ENCODE results near the gene SDR9C7. TPM values are rescaled to one million over a fixed set of nuclear protein-coding genes. Genes with fewer than 3 reads are reported as not detected.
A peak's percentile ranks its signal among the peaks of the same experiment; 100 is the strongest.
"Not testable (repeated sequence)": the region's sequence is repeated elsewhere in the genome, so short reads cannot be mapped to it uniquely, and the experiment has no call there.

The SDR9C7 gene
- total RNA-seq: under 1 TPM in 4 of 8 experiments, not detected in 4; 0.18 to 0.24 (median 0.23) TPM

DNA sequence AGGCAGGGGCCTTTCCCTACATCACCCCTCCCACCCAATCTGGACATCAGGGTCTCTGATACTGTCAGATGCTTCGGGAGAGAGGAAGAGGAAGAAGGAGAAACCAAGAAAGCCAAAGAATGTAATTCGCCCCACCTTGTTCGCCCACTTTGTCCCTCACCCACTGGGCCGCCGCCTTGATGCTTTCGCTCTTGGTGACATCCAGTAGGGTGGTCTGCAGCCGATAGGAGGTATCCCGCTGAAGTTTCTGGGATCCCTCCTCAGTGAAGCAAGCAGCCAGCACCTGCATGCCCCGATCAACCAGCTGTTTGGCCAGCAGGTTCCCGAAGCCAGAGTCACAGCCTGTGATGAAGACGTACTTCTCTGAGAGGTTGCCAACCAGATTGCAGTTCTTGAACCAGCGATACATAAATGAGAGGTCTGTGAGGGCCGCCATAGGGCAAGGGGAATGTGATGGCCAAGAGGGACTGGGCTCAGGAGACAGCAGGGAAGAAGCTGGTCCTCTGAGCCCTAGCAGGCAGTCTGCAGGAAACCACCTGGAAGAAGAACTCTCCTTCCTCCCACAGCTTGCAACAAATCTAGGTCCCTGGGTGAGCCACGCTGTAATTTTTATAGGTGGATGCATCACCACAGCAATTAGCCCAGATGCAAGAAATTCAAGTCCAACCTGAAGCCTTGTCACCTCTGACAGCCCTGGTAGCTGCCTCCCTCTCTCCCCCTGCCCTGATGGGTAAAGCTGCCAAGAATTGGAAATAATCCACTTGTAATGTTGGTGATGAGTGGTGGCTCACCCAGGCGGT lies at the start of gene SDR9C7:
TSS of gene SDR9C7 (minus strand) at position 583 of the 800 bp plus-strand sequence. CDS start at position 436, 147 bp downstream.
- 50 to 100% (median 88%) methylated on average over 2 to 11 of the region's 15 CpGs; no CpG with 5 or more reads in 3 of the 10 experiments for WGBS, 10 experiments
- ATAC-seq (replicated peaks in 6 of 8): no peak
- in situ Hi-C loops (cut with MboI; ENCODE audit: low pct_unique_long_range_greater_than_20kb in 2 of 9, low sequenced_read_pairs in 9 of 9, unreplicated experiment in 9 of 9): no loop called here

DNA sequence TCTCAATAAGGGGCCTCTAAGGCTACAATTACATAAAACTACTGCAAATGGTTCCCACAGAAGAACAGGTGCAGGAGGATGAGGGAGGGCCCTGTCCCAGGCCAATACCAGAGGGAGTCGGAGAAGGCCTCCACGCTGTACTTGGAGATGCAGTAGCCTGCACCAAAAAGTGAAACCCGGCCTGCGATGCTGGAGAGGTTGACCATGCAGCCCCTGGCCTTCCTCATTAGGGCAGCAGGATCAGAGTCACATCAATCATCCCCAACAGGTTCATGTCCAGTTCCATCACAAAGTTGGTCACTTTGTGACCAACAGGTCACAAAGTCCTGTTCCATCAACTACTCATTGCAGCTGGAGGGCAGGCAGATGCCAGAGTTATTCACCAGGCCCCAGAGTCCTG lies 49.2 kb upstream of the SDR9C7 start:
- in situ Hi-C loops (cut with MboI; ENCODE audit: low pct_unique_long_range_greater_than_20kb in 2 of 9, low sequenced_read_pairs in 9 of 9, unreplicated experiment in 9 of 9): loop anchor here in 4 of 9 experiments (10.0 to 25.0 kb wide), 5 partner anchors 149 to 471 kb away; partner anchors contain the start of genes HSD17B6 (in 2 of the 4), PRIM1 (in 2 of the 4) and RBMS2 (in 1 of the 4)
- 0 to 50% methylated on average over 1 to 2 of the region's 4 CpGs; no CpG with 5 or more reads in 8 of the 10 experiments for WGBS, 10 experiments
- ATAC-seq (replicated peaks in 6 of 8): no peak
- H3K4me3 ChIP-seq: no peak overlapping the region
- H3K4me1 ChIP-seq (replicated peaks in 1 of 2): no peaks in the 10 kb centered on the region
- H3K27ac ChIP-seq: no peak overlapping the region

More for the DNA sequence above, at the start of gene SDR9C7:
- Histone ChIP-seq H3K4me1 (replicated peaks in 1 of 2) (peaks cover 0 to 4% of the 10 kb centered on the region in 2 donors), H3K4me3 (no peak within 1 kb of the TSS), H3K27ac (no peak within 1 kb of the TSS)

DNA sequence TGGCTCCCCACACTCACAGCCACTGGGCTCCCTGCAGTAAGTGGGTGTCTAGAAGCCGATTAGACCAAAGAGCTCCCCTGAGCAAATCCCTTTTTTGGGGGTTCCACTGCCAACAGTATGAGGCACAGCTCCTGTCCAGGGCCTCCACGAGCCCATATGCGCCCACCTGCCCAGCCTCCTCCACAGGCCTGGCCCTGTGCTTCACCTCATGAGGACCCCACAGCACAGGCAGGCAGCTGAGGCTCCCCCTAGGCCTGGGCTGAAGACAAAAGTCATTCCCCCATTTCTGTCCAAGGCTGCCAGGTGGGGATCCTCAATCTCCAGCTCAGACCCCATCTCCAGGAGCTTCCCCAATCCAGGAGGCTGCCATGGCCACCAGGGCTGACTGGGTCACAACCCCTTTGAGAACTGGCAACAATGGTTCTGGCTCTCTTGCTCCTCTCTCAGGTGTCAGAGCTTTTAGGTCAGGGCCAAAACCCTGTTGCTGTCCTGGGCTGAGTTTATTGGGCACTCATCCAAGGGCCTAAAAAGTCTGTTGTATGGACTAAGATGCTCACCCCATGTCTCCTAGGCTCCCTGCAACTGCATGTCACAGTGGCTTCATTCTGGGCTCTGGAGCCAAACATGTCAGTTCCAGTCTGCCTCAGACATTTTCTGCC lies 48.5 kb upstream of the SDR9C7 start:
- in situ Hi-C loops (cut with MboI; ENCODE audit: low pct_unique_long_range_greater_than_20kb in 2 of 9, low sequenced_read_pairs in 9 of 9, unreplicated experiment in 9 of 9): loop anchor here in 4 of 9 experiments (10.0 to 25.0 kb wide), 5 partner anchors 148 to 470 kb away; partner anchors contain the start of genes HSD17B6 (in 2 of the 4), PRIM1 (in 2 of the 4) and RBMS2 (in 1 of the 4)
- H3K4me1 ChIP-seq (replicated peaks in 1 of 2); ATAC-seq (replicated peaks in 6 of 8): not testable (repeated sequence)

DNA sequence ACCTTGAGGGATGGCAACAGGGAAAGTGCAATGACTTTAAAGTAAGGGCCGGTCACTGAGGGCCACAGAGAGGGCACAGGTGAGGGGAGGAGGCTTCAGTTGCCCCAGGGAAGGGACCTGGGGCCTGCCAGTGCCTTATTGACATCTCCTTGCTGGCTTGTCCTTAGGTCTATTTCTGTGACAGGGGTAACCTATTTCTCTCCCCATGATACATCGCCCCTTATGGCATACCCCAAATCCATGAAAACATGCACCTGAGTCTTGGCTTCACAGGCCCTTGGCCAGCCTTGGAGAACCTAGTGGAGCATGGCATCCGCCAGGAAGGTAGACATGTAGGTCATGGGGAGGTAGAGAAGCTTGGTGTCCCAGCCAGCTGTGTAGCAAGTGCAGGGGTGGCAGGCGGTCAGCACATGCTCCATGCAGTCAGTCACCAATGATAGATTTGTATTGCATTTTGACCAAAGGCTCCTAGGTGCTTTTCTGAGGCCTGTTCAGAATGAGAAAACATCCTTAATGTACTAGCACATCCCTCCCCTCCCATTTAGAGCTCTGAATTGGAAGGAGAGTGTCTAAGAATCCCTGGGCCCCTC lies 46.8 kb upstream of the SDR9C7 start:
- in situ Hi-C loops (cut with MboI; ENCODE audit: low pct_unique_long_range_greater_than_20kb in 2 of 9, low sequenced_read_pairs in 9 of 9, unreplicated experiment in 9 of 9): loop anchor here in 4 of 9 experiments (10.0 to 25.0 kb wide), 5 partner anchors 146 to 469 kb away; partner anchors contain the start of genes HSD17B6 (in 2 of the 4), PRIM1 (in 2 of the 4) and RBMS2 (in 1 of the 4)

More for the DNA sequence above, 48.5 kb upstream of the SDR9C7 start:
- no CpG with 5 or more reads among the region's 3 CpGs for WGBS, 10 experiments
- not testable (repeated sequence) for H3K4me3 ChIP-seq, H3K27ac ChIP-seq

DNA sequence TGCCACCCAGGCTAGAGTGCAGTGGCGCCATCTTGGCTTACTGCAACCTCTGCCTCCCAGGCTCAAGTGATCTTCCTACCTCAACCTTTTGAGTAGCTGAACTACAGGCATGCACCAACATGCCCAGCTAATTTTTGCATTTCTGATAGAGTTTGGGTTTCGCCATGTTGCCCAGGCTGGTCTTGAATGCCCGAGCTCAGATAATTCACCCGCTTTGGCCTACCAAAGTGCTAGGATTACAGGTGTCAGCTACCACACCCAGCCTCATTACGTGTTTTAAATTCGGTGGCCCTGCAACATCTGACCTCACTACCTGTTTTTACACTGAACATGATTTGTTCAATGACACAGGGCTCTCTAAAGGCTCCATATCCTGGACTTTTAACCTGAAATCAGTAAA lies 46.1 kb upstream of the SDR9C7 start:
- Histone ChIP-seq H3K4me1 (replicated peaks in 1 of 2) (no peaks in the 10 kb centered on the region), H3K4me3 (no peak overlapping the region), H3K27ac (no peak overlapping the region)
- no peak for ATAC-seq (replicated peaks in 6 of 8)
- in situ Hi-C loops (cut with MboI; ENCODE audit: low pct_unique_long_range_greater_than_20kb in 2 of 9, low sequenced_read_pairs in 9 of 9, unreplicated experiment in 9 of 9): loop anchor here in 4 of 9 experiments (10.0 to 25.0 kb wide), 5 partner anchors 145 to 468 kb away; partner anchors contain the start of genes HSD17B6 (in 2 of the 4), PRIM1 (in 2 of the 4) and RBMS2 (in 1 of the 4)
- 53 to 98% (median 89%) methylated on average over 2 to 6 of the region's 6 CpGs; no CpG with 5 or more reads in 2 of the 10 experiments for WGBS, 10 experiments

More for the DNA sequence above, 46.8 kb upstream of the SDR9C7 start:
- no peak overlapping the region for H3K4me3 ChIP-seq
- H3K27ac ChIP-seq: no peak overlapping the region
- ATAC-seq (replicated peaks in 6 of 8): no peak
- H3K4me1 ChIP-seq (replicated peaks in 1 of 2): no peaks in the 10 kb centered on the region
- WGBS, 10 experiments: 20 to 100% (median 88%) methylated on average over 1 to 3 of the region's 4 CpGs; no CpG with 5 or more reads in 4 of the 10 experiments

DNA sequence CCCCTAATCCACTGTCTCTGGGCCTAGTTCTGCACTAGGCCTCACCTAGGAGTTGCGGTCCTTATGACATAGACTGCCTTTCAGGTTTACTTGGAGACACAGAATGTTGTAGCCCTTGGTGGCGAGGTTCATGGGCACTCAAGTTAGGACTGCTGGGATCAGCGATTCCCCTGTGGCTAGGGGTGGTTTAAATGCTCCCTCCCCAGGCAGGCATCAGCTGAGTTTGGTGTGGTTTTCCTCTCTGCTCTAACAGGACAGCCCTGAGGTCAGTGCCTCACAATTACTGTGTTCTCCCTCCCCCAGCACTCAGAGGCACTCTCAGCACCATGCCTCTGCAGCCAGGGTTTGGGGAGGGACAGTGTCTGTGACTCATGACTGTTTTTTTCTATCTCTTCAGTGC lies 45.4 kb upstream of the SDR9C7 start:
- in situ Hi-C loops (cut with MboI; ENCODE audit: low pct_unique_long_range_greater_than_20kb in 2 of 9, low sequenced_read_pairs in 9 of 9, unreplicated experiment in 9 of 9): loop anchor here in 4 of 9 experiments (10.0 to 25.0 kb wide), 5 partner anchors 145 to 467 kb away; partner anchors contain the start of genes HSD17B6 (in 2 of the 4), PRIM1 (in 2 of the 4) and RBMS2 (in 1 of the 4)
- Histone ChIP-seq H3K27ac (no peak overlapping the region), H3K4me1 (replicated peaks in 1 of 2) (no peaks in the 10 kb centered on the region), H3K4me3 (no peak overlapping the region)
- 77 to 100% (median 90%) methylated on average over 1 to 3 of the region's 3 CpGs; no CpG with 5 or more reads in 5 of the 10 experiments for WGBS, 10 experiments
- ATAC-seq (replicated peaks in 6 of 8): peak in 2 of 8 experiments; percentile 45 to 54

DNA sequence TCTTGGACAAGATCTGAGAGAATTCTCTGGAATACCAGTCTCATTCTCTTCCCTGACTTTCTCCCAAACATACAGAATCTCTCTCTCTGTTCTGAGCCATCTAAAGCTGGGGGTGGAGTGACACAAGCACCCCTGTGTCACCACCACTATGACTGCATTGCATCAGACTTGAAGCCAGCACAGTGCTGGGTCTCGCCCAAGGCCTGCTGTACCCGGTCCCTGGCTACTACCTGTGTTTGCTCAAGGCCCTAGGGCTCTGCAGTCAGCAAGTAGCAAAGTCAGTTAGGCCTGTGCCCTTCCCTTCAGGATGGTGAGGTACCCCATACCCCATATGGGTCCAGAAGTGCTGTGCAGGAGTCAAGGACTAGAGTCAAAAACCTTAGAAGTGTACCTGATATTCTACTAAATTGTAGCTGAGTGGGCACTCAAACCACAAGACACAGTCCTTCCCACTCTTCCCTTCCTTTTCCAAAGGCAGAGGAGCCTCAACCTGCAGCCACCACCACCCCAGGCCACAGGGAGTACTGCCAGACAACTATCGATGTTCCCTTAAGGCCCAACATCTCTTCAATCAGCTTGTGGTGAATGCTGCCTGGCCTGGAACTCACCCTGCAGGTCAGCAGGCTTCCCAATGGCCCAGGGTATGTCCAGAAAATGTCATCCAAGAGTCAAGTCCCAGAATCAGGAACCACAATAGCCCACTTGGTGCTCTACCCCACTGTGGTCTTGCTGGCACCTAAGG lies 44.4 kb upstream of the SDR9C7 start:
- WGBS, 10 experiments: 67 to 100% (median 83%) methylated on average over 1 to 3 of the region's 3 CpGs; no CpG with 5 or more reads in 5 of the 10 experiments
- no peak overlapping the region for H3K27ac ChIP-seq
- in situ Hi-C loops (cut with MboI; ENCODE audit: low pct_unique_long_range_greater_than_20kb in 2 of 9, low sequenced_read_pairs in 9 of 9, unreplicated experiment in 9 of 9): loop anchor here in 1 of 9 experiments (25.0 kb wide), 2 partner anchors 216 to 466 kb away; partner anchors contain the start of genes HSD17B6, PRIM1 and RBMS2
- H3K4me1 ChIP-seq (replicated peaks in 1 of 2): no peaks in the 10 kb centered on the region
- ATAC-seq (replicated peaks in 6 of 8): no peak
- H3K4me3 ChIP-seq: no peak overlapping the region

DNA sequence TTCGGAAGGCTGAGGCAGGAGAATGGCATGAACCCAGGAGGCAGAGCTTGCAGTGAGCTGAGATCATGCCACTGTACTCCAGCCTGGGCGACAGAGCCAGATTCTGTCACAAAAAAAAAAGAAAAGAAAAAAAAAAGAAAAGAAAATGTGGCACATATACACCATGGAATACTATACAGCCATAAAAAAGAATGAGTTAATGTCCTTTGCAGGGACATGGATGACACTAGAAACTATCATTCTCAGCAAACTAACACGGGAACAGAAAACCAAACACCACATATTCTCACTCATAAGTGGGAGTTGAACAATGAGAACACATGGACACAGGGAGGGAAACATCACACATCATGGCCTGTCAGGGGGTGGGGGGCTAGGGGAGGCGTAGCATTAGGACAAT lies 43.2 kb upstream of the SDR9C7 start:
- not testable (repeated sequence) for H3K4me3 ChIP-seq; ATAC-seq (replicated peaks in 6 of 8); H3K4me1 ChIP-seq (replicated peaks in 1 of 2); H3K27ac ChIP-seq
- WGBS, 10 experiments: 17 to 100% (median 68%) methylated on average over 1 to 3 of the region's 4 CpGs; no CpG with 5 or more reads in 2 of the 10 experiments
- in situ Hi-C loops (cut with MboI; ENCODE audit: low pct_unique_long_range_greater_than_20kb in 2 of 9, low sequenced_read_pairs in 9 of 9, unreplicated experiment in 9 of 9): loop anchor here in 1 of 9 experiments (25.0 kb wide), 2 partner anchors 215 to 465 kb away; partner anchors contain the start of genes HSD17B6, PRIM1 and RBMS2

DNA sequence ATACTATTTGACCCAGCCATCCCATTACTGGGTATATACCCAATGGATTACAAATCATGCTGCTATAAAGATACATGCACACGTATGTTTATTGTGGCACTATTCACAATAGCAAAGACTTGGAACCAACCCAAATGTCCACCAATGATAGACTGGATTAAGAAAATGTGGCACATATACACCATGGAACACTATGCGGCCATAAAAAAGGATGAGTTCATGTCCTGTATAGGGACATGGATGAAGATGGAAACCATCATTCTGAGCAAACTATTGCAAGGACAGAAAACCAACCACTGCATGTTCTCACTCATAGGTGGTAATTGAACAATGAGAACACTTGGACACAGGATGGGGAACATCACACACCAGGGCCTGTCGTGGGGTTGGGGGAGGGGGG lies 40.0 kb upstream of the SDR9C7 start:
- H3K4me3 ChIP-seq; ATAC-seq (replicated peaks in 6 of 8); H3K27ac ChIP-seq; H3K4me1 ChIP-seq (replicated peaks in 1 of 2); in situ Hi-C loops (cut with MboI; ENCODE audit: low pct_unique_long_range_greater_than_20kb in 2 of 9, low sequenced_read_pairs in 9 of 9, unreplicated experiment in 9 of 9): not testable (repeated sequence)
- 33% methylated on average over 1 of the region's 3 CpGs; no CpG with 5 or more reads in 9 of the 10 experiments for WGBS, 10 experiments

DNA sequence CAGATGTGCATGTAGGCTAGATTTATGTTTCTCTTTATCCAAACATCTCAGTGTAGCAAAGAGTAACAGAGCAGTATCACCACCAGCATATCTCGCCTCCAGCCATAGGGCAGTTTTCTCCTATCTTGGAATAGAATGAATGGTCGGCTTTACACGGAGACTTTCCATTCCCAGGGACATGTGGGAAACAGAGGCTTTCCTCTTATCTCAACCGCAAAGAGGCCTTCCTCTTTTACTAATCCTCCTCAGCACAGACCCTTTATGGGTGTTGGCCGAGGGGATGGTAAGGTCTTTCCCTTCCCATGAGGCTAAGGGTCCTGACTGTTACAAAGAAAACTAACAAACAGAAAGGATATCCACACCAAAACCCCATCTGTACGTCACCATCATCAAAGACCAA lies 34.7 kb upstream of the SDR9C7 start:
- in situ Hi-C loops (cut with MboI; ENCODE audit: low pct_unique_long_range_greater_than_20kb in 2 of 9, low sequenced_read_pairs in 9 of 9, unreplicated experiment in 9 of 9); H3K4me3 ChIP-seq; H3K27ac ChIP-seq; H3K4me1 ChIP-seq (replicated peaks in 1 of 2); ATAC-seq (replicated peaks in 6 of 8): not testable (repeated sequence)
- WGBS, 10 experiments: 16 to 83% (median 75%) methylated on average over 2 to 6 of the region's 6 CpGs; no CpG with 5 or more reads in 4 of the 10 experiments

DNA sequence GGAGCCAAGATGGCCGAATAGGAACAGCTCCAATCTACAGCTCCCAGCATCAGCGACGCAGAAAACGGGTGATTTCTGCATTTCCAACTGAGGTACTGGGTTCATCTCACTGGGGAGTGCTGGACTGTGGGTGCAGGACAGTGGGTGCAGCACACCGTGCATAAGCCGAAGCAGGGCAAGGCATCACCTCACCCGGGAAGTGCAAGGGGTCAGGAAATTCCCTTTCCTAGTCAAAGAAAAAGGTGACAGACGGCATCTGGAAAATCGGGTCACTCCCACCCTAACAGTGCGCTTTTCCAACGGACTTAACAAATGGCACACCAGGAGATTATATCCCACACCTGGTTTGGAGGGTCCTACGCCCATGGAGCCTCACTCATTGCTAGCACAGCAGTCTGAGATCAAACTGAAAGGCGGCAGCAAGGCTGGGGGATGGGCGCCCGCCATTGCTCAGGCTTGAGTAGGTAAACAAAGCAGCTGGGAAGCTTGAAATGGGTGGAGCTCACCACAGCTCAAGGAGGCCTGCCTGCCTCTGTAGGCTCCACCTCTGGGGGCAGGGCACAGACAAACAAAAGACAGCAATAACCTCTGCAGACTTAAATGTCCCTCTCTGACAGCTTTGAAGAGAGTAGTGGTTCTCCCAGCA lies 31.9 kb upstream of the SDR9C7 start:
- H3K4me3 ChIP-seq; in situ Hi-C loops (cut with MboI; ENCODE audit: low pct_unique_long_range_greater_than_20kb in 2 of 9, low sequenced_read_pairs in 9 of 9, unreplicated experiment in 9 of 9); ATAC-seq (replicated peaks in 6 of 8); H3K4me1 ChIP-seq (replicated peaks in 1 of 2); H3K27ac ChIP-seq: not testable (repeated sequence)
- 57 to 100% (median 93%) methylated on average over 1 to 7 of the region's 15 CpGs; no CpG with 5 or more reads in 1 of the 10 experiments for WGBS, 10 experiments

Measured in motor neuron (in vitro differentiated cells).